NOMO-1 treated with dmso at 0.1 percent for 144 hours (cell line): ENCODE results near the gene PNMA6E.

Source experiments
- DNase-seq: peaks from one replicate; lab custom pipeline; 2025; ENCODE audit not compliant: unreplicated experiment; lab: John Stamatoyannopoulos, UW

PNMA6E gene

DNA sequence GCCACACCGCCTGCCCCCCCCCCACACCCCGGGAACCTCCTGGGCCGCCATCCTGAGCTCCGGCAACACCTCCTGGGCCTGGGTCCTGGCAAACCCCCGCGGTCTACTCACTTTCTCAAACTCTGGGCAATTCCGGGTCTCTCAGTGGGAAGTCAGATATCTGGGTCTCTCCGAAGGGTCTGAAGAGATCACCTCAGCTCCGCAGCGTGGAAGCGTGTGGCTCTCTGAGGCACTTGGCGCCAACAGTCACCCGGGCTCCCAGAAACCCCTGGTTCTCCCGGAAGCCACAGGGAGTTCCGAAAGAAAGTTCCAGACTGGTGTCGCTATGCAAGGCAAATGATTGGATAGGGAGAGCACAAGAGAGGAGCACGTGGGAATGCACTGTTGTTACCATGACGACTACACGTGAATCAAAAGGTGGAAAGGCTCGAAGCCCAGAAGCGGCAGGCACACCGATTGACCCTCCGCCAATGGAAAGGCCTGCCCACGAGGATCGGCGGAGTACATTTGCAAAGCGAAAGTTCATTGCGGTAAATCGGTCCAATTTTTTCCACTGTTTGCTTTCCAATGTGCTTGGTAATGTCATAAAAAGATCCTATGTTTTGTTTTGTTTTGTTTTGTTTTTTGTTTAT is at the start of gene PNMA6E:
Gene PNMA6E (minus strand): TSS at position 218 of the 632 bp plus-strand sequence. CDS start 2,501 bp downstream, outside the sequence.
- no peak for DNase-seq

DNA sequence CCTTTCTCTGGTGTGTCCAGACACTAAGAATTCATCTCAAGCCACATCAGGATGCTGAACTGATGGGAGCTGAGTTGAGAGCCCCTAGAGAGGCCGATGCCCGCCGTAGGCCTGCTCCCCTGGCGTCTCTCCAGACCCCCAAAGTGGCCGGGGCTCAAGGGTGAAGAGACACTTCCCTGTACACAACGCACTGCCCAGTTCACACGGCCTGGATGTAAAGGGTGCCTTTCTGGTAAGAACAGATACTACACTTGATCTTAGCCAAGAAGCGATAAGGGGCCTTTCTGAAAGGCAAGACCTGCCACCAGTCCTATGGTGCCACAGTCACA is 49.8 kb upstream of the PNMA6E start:
- DNase-seq: no peak

DNA sequence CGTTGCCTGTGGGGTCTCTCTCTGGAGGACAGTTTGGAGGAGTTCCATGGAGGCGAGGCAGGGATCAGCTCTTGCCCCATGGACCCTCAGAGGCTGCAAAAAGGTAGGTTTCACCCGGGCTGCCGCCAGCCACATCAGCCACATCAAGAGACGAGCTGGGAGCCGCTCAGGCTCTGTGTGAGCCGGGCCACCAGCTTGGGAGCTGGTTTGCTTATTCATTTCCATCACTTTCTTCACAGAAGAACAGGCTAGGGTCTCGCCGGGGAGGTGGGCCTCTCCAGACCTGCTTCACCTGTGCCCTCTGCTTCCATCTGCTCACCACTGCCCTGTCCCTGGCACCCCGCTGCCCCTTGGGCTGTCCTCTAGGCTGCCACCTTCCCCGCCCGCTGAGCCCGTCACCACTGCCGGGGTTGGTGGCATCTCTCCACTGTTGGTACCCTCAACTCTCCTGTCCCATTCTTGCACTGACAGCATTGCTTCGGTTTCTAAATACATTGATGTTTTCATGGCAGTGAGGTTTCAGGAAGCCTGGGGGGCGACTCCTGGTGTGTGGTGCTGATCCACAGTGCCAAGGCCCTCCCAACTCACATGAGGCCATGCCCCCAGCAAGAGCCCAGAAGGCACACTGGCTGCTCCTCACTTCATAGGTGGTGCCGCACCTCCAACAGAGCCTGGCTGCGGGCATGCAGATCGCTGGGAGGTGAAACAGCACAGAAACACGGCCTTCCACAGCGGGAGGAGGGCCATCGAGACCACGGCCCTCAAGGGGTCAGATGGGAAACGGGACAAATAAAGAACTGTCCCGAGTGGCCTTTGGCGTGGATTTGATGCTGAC is 49.2 kb upstream of the PNMA6E start:
- DNase-seq: no peak

- no peak for DNase-seq
These were observed 48.4 kb upstream of the PNMA6E start for GRCh38 chrX:153449368-153450113.

DNA sequence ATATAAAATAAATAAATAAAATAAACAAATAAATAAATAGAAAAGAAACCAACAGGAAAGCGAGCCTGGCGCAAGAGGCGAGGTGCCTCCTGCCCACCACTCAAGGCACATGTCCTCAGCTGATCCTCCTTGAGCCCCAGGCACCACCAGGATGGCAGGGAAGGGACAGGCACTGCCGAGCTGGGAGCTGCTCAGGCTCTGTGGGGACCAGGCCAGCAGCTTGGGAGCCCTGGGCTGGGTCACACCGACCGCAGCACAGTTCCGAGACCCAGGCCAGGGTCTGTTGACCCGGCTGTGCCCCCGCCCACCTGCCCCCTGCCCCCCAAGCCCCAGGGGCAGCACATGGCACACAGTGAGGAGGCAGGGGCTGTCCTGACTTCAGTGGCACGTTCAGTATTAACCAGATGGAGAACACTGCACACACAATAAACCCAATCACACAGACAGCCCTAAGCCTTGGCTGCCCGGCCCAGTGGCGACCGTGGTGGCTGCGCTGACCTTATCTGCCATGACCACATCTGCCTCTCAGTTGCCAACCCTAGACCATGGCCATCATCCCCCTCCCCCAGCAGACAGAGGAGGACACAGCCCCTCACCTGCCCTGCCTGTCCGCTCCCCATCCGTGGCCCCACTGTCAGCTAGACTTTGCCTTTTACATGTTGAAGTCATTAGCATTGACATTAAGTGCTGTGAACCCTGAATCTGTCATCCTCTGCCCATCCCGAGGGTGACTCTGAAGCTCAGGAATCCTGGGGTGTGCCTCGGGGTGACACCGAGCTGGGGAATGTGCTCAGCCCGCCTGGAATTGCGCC is 47.6 kb upstream of the PNMA6E start:
- no peak for DNase-seq

- DNase-seq: no peak
These were observed 46.4 kb upstream of the PNMA6E start for GRCh38 chrX:153447581-153447960.

DNA sequence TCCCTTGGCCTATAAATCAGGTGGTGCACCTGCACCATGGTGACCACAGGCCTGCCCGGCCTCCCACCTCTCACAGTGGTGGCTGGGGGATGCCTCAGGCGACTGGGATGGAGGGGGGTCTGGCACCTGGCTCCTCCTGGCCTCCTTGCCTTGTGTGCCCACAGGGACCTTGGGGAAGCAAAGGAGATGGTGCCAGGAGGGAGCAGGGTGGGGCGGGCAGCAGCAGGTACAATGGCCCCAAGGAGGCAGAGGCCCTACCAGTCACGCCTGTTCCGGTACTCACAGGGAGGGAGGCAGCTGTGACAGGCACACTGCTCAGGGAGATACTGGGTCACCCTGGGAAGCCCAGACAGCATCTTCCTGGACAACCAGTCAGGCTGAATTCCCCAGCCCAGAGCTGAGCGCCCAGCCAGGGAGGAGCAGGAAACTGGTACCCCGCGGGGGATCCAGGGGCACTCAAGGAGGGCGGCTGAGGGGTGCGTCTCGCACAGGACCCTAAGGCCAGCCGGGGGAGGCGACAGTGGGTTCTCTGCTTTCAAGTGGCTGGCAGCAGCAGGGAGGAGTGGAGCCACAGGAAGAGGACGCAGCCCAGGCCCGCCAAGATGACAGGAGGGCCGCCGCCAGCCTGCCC is 45.9 kb upstream of the PNMA6E start:
- no peak for DNase-seq

- no peak for DNase-seq
These were observed 45.4 kb upstream of the PNMA6E start for GRCh38 chrX:153446636-153446936.

GRCh38 chrX:153445856-153446635 is 44.9 kb upstream of the PNMA6E start, which contains the start of gene TREX2:
TREX2 (minus strand) TSS chrX:153446056; CDS start chrX:153445430, 626 bp downstream.
- DNase-seq: no peak

- DNase-seq: no peak
These were observed 44.1 kb upstream of the PNMA6E start for GRCh38 chrX:153445106-153445855.

GRCh38 chrX:153444333-153445011 is 43.3 kb upstream of the PNMA6E start:
- DNase-seq: no peak

GRCh38 chrX:153443476-153444332 is 42.6 kb upstream of the PNMA6E start:
- DNase-seq: no peak

GRCh38 chrX:153442463-153442862 is 41.3 kb upstream of the PNMA6E start:
- no peak for DNase-seq

DNA sequence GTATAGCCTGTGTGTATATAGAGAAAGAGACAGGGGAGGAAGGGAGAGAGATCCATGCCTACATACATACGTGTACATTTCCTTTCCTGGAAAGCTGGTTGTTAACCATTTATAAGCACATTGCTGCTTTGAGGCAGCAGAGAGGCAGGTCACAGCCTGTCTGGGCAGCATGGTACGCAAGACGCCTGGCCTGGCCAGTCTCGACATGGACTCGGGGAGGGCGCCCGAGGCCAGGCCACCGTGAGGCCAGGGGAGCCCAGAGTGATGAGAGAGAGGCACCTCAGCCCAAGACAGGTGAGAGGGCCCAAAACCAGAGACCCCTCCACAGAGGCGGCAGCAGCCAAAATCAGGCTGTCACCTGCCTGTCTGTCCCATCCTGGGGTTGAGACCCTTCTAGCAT is 40.8 kb upstream of the PNMA6E start:
- DNase-seq: no peak

DNA sequence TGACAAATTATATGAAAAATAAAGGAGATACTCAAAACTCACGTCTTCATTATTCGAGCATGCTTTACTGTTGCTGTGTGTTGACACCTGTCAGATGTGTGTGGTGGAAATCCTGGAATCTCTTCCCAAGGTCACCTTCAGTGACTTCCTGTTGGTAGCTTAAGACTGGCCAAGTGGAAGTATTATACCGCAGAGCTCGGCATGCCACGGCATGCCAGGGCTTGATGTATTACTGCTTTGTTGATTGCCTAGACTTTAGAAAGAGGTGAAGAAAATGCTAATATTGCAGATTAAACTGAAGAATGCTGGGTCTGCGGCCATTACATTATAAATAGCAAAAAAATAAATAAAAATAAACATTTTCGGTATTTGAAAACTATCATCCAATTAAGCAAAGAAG is 40.1 kb upstream of the PNMA6E start:
- DNase-seq: no peak

GRCh38 chrX:153440556-153441135 is 39.5 kb upstream of the PNMA6E start:
- no peak for DNase-seq

- no peak for DNase-seq
These were observed 38.8 kb upstream of the PNMA6E start for GRCh38 chrX:153439977-153440376.
